ENCODE measurements around the gene MACROD2. TPM values are rescaled to one million over a fixed set of nuclear protein-coding genes. Genes with fewer than 3 reads are reported as not detected.
A peak's percentile ranks its signal among the peaks of the same experiment; 100 is the strongest.

Gene MACROD2
- total RNA-seq, 1 experiment from 2014 or later: not detected

- DNase-seq (ENCODE audit: low spot score): no peak
- in situ Hi-C loops (cut with HindIII; ENCODE audit: low sequenced_read_pairs): no loop called here
These were observed 1449.9 kb downstream of the MACROD2 start for GRCh38 chr20:15445056-15445840.

GRCh38 chr20:15446373-15446772 is 1451.1 kb downstream of the MACROD2 start:
- no peak for DNase-seq (ENCODE audit: low spot score)
- in situ Hi-C loops (cut with HindIII; ENCODE audit: low sequenced_read_pairs): no loop called here

- DNase-seq (ENCODE audit: low spot score): no peak
- in situ Hi-C loops (cut with HindIII; ENCODE audit: low sequenced_read_pairs): no loop called here
These were observed 1452.2 kb downstream of the MACROD2 start for GRCh38 chr20:15447549-15447948.

- DNase-seq (ENCODE audit: low spot score): no peak
- in situ Hi-C loops (cut with HindIII; ENCODE audit: low sequenced_read_pairs): no loop called here
These were observed 1453.7 kb downstream of the MACROD2 start for GRCh38 chr20:15449061-15449460.

GRCh38 chr20:15451241-15451640 is 1455.9 kb downstream of the MACROD2 start:
- no peak for DNase-seq (ENCODE audit: low spot score)
- in situ Hi-C loops (cut with HindIII; ENCODE audit: low sequenced_read_pairs): no loop called here

- in situ Hi-C loops (cut with HindIII; ENCODE audit: low sequenced_read_pairs): no loop called here
- no peak for DNase-seq (ENCODE audit: low spot score)
These were observed 1460.0 kb downstream of the MACROD2 start for GRCh38 chr20:15455279-15455678.

GRCh38 chr20:15461938-15462337 is 1466.6 kb downstream of the MACROD2 start:
- in situ Hi-C loops (cut with HindIII; ENCODE audit: low sequenced_read_pairs): no loop called here

GRCh38 chr20:15475483-15475882 is 1480.2 kb downstream of the MACROD2 start:
- DNase-seq (ENCODE audit: low spot score): peak; percentile 38
- in situ Hi-C loops (cut with HindIII; ENCODE audit: low sequenced_read_pairs): no loop called here

More at GRCh38 chr20:15461938-15462337, 1466.6 kb downstream of the MACROD2 start:
- DNase-seq (ENCODE audit: low spot score): no peak

GRCh38 chr20:15476186-15476585 is 1480.9 kb downstream of the MACROD2 start:
- in situ Hi-C loops (cut with HindIII; ENCODE audit: low sequenced_read_pairs): no loop called here
- no peak for DNase-seq (ENCODE audit: low spot score)

- in situ Hi-C loops (cut with HindIII; ENCODE audit: low sequenced_read_pairs): no loop called here
- DNase-seq (ENCODE audit: low spot score): no peak
These were observed 1481.5 kb downstream of the MACROD2 start for GRCh38 chr20:15476781-15477180.

GRCh38 chr20:15482525-15482924 is 1487.2 kb downstream of the MACROD2 start:
- no peak for DNase-seq (ENCODE audit: low spot score)
- in situ Hi-C loops (cut with HindIII; ENCODE audit: low sequenced_read_pairs): no loop called here

GRCh38 chr20:15485519-15485918 is 1490.2 kb downstream of the MACROD2 start:
- in situ Hi-C loops (cut with HindIII; ENCODE audit: low sequenced_read_pairs): no loop called here
- DNase-seq (ENCODE audit: low spot score): no peak

GRCh38 chr20:15487030-15487429 is 1491.7 kb downstream of the MACROD2 start:
- DNase-seq (ENCODE audit: low spot score): no peak
- in situ Hi-C loops (cut with HindIII; ENCODE audit: low sequenced_read_pairs): no loop called here

GRCh38 chr20:15487682-15488081 is 1492.4 kb downstream of the MACROD2 start:
- in situ Hi-C loops (cut with HindIII; ENCODE audit: low sequenced_read_pairs): no loop called here
- no peak for DNase-seq (ENCODE audit: low spot score)

- no peak for DNase-seq (ENCODE audit: low spot score)
- in situ Hi-C loops (cut with HindIII; ENCODE audit: low sequenced_read_pairs): no loop called here
These were observed 1496.3 kb downstream of the MACROD2 start for GRCh38 chr20:15491575-15491974.

GRCh38 chr20:15494851-15495250 is 1499.5 kb downstream of the MACROD2 start:
- in situ Hi-C loops (cut with HindIII; ENCODE audit: low sequenced_read_pairs): no loop called here
- DNase-seq (ENCODE audit: low spot score): no peak

GRCh38 chr20:15496501-15497039 is 1501.3 kb downstream of the MACROD2 start:
- in situ Hi-C loops (cut with HindIII; ENCODE audit: low sequenced_read_pairs): no loop called here
- no peak for DNase-seq (ENCODE audit: low spot score)

GRCh38 chr20:15498926-15499325 is 1503.6 kb downstream of the MACROD2 start:
- in situ Hi-C loops (cut with HindIII; ENCODE audit: low sequenced_read_pairs): no loop called here
- no peak for DNase-seq (ENCODE audit: low spot score)

GRCh38 chr20:15506311-15506710 is 1511.0 kb downstream of the MACROD2 start:
- in situ Hi-C loops (cut with HindIII; ENCODE audit: low sequenced_read_pairs): no loop called here
- peak; percentile 28 for DNase-seq (ENCODE audit: low spot score)

- in situ Hi-C loops (cut with HindIII; ENCODE audit: low sequenced_read_pairs): no loop called here
- DNase-seq (ENCODE audit: low spot score): no peak
These were observed 1511.8 kb downstream of the MACROD2 start for GRCh38 chr20:15507151-15507550.

GRCh38 chr20:15511551-15511950 is 1516.2 kb downstream of the MACROD2 start:
- DNase-seq (ENCODE audit: low spot score): no peak
- in situ Hi-C loops (cut with HindIII; ENCODE audit: low sequenced_read_pairs): no loop called here

Measured in G401 (cell line).